RWPE1 (cell line): ENCODE measurements around the gene TPSAB1.

Experiments
- CTCF ChIA-PET: fragments of 350-600 bp; sonication (Branson Sonifier 250); formaldehyde crosslinking; extraction: SDS; loops from one replicate; lab custom pipeline; 2021; lab: Yijun Ruan, JAX
- POLR2A ChIA-PET: fragments of 400-600 bp; formaldehyde crosslinking; extraction: SDS; loops from one replicate; lab custom pipeline; 2020; ENCODE audit warnings: antibody characterized with exemption; ENCODE audit not compliant: low non-redundant PET; lab: Yijun Ruan, JAX
- DNase-seq: peaks from one replicate; pipeline ENCODE4 v3.0.0; 2012; ENCODE audit warnings: low spot score
- H3K27ac ChIP-seq: fragments of 450-650 bp; 2 replicates; pipeline ENCODE4 v1.5.1; 2017
- CTCF ChIP-seq: fragments of 450-650 bp; conservative IDR thresholded peaks from 2 replicates; pipeline ENCODE4 v1.5.1; 2017; ENCODE audit warnings: low read depth, mild to moderate bottlenecking

The TPSAB1 gene

GRCh38 chr16:1214719-1215118, 25.8 kb upstream of the TPSAB1 start:
- CTCF ChIA-PET: no interaction called here
- POLR2A ChIA-PET: no interaction called here
- no peak for DNase-seq
- no peak for TF ChIP-seq CTCF
- H3K27ac ChIP-seq: no peak overlapping the region

GRCh38 chr16:1215574-1216295, 24.8 kb upstream of the TPSAB1 start:
- ChIA-PET POLR2A (no interaction called here), CTCF (no interaction called here)
- no peak for TF ChIP-seq CTCF

GRCh38 chr16:1216296-1216619, 24.2 kb upstream of the TPSAB1 start:
- H3K27ac ChIP-seq: no peak overlapping the region
- DNase-seq: no peak
- POLR2A ChIA-PET: no interaction called here
- TF ChIP-seq CTCF: no peak
- CTCF ChIA-PET: no interaction called here

More at GRCh38 chr16:1215574-1216295, 24.8 kb upstream of the TPSAB1 start:
- no peak overlapping the region for H3K27ac ChIP-seq
- no peak for DNase-seq

GRCh38 chr16:1216681-1217400, 23.7 kb upstream of the TPSAB1 start:
- ChIA-PET POLR2A (no interaction called here), CTCF (no interaction called here)
- DNase-seq: no peak
- TF ChIP-seq CTCF: no peak
- H3K27ac ChIP-seq: no peak overlapping the region

- no peak overlapping the region for H3K27ac ChIP-seq
- ChIA-PET CTCF (no interaction called here), POLR2A (no interaction called here)
- no peak for DNase-seq
- no peak for TF ChIP-seq CTCF
Observed at GRCh38 chr16:1217526-1217925, 23.0 kb upstream of the TPSAB1 start.

GRCh38 chr16:1218061-1218929, 22.2 kb upstream of the TPSAB1 start:
- TF ChIP-seq CTCF: no peak
- no peak overlapping the region for H3K27ac ChIP-seq
- DNase-seq: no peak
- POLR2A ChIA-PET: no interaction called here
- CTCF ChIA-PET: interaction anchor here (0.6 kb wide), 1 partner anchor 145 kb away, joined by 4 read pairs; no protein-coding TSS in a partner anchor
